Endodermal cell (in vitro differentiated cells): Measurements from ENCODE around the gene CRYAB. TPM values are rescaled to one million over a fixed set of nuclear protein-coding genes. Genes with fewer than 3 reads are reported as not detected.
A peak's percentile ranks its signal among the peaks of the same experiment; 100 is the strongest.

Source experiments
- DNase-seq: peaks from one replicate; pipeline ENCODE4 v3.0.0-alpha.2; 2017
- H3K27ac ChIP-seq: 2 replicates; pipeline ENCODE4 v1.5.1; 2013; ENCODE audit warnings: mild to moderate bottlenecking, low read depth, low read length, moderate library complexity
- H3K27me3 ChIP-seq: 2 replicates; pipeline ENCODE4 v1.6.1; 2013; ENCODE audit warnings: mild to moderate bottlenecking, low read length, moderate library complexity; ENCODE audit not compliant: insufficient read depth, control insufficient read depth, poor library complexity, severe bottlenecking
- H3K36me3 ChIP-seq: 2 replicates; pipeline ENCODE4 v1.7.0; 2013; ENCODE audit warnings: mild to moderate bottlenecking, low read length, moderate library complexity; ENCODE audit not compliant: control insufficient read depth, insufficient read depth
- H3K4me1 ChIP-seq: one replicate; pipeline ENCODE4 v1.7.0; 2013; ENCODE audit warnings: low read length; ENCODE audit not compliant: control insufficient read depth, insufficient read depth
- H3K4me3 ChIP-seq: 2 replicates; pipeline ENCODE4 v1.5.1; 2013; ENCODE audit warnings: mild to moderate bottlenecking, low read length, moderate library complexity
- H3K9ac ChIP-seq: 2 replicates; pipeline ENCODE4 v1.6.1; 2013; ENCODE audit warnings: mild to moderate bottlenecking, low read length, moderate library complexity; ENCODE audit not compliant: poor library complexity, severe bottlenecking; ENCODE audit errors: extremely low read depth
- H3K9me3 ChIP-seq: 2 replicates; pipeline ENCODE4 v1.6.1; 2013; ENCODE audit warnings: mild to moderate bottlenecking, low read length, moderate library complexity; ENCODE audit not compliant: control insufficient read depth
- H3K27ac Mint-ChIP-seq: 2 replicates; pipeline ENCODE4 v1.8.0; 2020; ENCODE audit warnings: mixed read lengths
- H3K27me3 Mint-ChIP-seq: 2 replicates; pipeline ENCODE4 v1.8.0; 2021; ENCODE audit warnings: mild to moderate bottlenecking, mixed read lengths; ENCODE audit not compliant: insufficient read depth
- H3K36me3 Mint-ChIP-seq: 2 replicates; pipeline ENCODE4 v1.8.0; 2020; ENCODE audit warnings: low read depth, mixed read lengths
- H3K4me1 Mint-ChIP-seq: 2 replicates; pipeline ENCODE4 v1.8.0; 2020; ENCODE audit warnings: mixed read lengths
- H3K4me3 Mint-ChIP-seq: 2 replicates; pipeline ENCODE4 v1.8.0; 2020; ENCODE audit warnings: mild to moderate bottlenecking, moderate library complexity, mixed read lengths
- H3K9me3 Mint-ChIP-seq: 2 replicates; pipeline ENCODE4 v1.8.0; 2020; ENCODE audit warnings: mild to moderate bottlenecking, mixed read lengths
- WGBS, 2 experiments: methylation state at CpG; one replicate each; pipeline versions ENCODE4 v1.1.5 to v1.1.7; 2013; ENCODE audit warnings: missing lambda C conversion rate in 2 of 2, mixed read lengths in 1 of 2; ENCODE audit not compliant: insufficient coverage in 1 of 2, insufficient read length in 1 of 2; 5-methylcytosine and 5-hydroxymethylcytosine counted together
- total RNA-seq, 2 donors: library from RNA; stranded (reverse); fragmentation: NEBNext Ultra II Directional in 1 of 2; extraction: Animal tissue kit (Norgen Biotek cat#: 25700) in 1 of 2; gene quantifications; 2 replicates in 1 of 2; 3 replicates in 1 of 2; pipeline ENCODE4 v1.2.1, GENCODE V29; 2021
- TF ChIP-seq, protein P1 (sequence below): fragments of 200-600 bp; sonication (generic); conservative IDR thresholded peaks from 2 replicates; pipeline ENCODE4 v1.5.0; 2021; ENCODE audit warnings: antibody characterized with exemption, mild to moderate bottlenecking

The CRYAB gene
- total RNA-seq, 2 donors from 2014 or later: 0.84 to 4.4 TPM

DNA sequence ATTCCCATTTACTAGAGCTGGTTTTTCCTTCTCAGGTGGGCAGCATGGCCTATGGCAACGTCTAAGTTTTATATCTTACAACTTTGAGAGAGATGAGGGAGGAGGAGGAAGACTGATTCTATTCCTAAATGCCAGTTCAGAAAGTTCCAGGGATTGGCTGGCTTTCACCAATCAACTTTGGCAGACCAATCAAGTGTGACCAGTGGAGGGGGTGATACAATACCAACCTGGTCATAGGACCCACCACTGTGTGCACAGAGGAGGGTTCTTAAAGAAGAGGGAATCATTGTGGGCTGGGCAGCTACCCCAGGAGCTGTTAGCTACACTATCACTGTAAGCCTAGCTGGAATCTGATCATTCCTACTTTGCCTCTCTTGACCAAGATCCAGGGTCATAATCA is 33.6 kb upstream of the CRYAB start:
- no peaks in the 10 kb centered on the region for H3K9me3 ChIP-seq
- Mint-ChIP-seq H3K4me1 (peaks cover 31% of the 10 kb centered on the region), H3K27ac (no peak overlapping the region), H3K36me3 (no peaks in the 10 kb centered on the region), H3K9me3 (no peaks in the 10 kb centered on the region), H3K27me3 (no peaks in the 10 kb centered on the region), H3K4me3 (no peak overlapping the region)
- no peaks in the 10 kb centered on the region for H3K4me1 ChIP-seq
- H3K27me3 ChIP-seq: no peaks in the 10 kb centered on the region
- H3K27ac ChIP-seq: no peak overlapping the region
- TF ChIP-seq, protein P1, sequence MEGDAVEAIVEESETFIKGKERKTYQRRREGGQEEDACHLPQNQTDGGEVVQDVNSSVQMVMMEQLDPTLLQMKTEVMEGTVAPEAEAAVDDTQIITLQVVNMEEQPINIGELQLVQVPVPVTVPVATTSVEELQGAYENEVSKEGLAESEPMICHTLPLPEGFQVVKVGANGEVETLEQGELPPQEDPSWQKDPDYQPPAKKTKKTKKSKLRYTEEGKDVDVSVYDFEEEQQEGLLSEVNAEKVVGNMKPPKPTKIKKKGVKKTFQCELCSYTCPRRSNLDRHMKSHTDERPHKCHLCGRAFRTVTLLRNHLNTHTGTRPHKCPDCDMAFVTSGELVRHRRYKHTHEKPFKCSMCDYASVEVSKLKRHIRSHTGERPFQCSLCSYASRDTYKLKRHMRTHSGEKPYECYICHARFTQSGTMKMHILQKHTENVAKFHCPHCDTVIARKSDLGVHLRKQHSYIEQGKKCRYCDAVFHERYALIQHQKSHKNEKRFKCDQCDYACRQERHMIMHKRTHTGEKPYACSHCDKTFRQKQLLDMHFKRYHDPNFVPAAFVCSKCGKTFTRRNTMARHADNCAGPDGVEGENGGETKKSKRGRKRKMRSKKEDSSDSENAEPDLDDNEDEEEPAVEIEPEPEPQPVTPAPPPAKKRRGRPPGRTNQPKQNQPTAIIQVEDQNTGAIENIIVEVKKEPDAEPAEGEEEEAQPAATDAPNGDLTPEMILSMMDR: no peak
- DNase-seq: no peak
- no peaks in the 10 kb centered on the region for H3K36me3 ChIP-seq
- WGBS, 2 experiments: 90% methylated on average over 1 of the region's 1 CpG; no CpG with 5 or more reads in 1 of the 2 experiments
- no peak overlapping the region for H3K4me3 ChIP-seq
- no peak overlapping the region for H3K9ac ChIP-seq

DNA sequence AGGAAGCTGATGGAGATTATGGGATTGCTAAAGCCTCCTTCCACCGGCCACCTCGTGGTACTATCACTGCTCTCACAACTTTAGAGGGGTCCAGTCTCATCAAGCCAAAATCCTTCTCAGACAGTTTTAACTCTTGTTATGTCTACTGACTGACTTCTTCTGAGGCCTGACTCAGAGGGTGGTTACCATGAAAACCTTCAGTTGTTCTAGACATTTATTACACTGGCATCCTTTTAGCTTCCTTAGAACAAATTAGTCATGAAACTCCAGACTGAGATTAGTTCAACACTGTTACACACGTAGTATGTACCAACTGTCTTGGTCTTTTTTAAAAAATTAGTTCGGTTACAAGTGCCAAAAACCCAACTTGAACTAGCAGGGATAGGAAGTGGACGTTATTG is 33.1 kb upstream of the CRYAB start:
- H3K27ac ChIP-seq: no peak overlapping the region
- no peak overlapping the region for H3K9ac ChIP-seq
- TF ChIP-seq, protein P1: no peak
- H3K9me3 Mint-ChIP-seq: no peaks in the 10 kb centered on the region
- H3K9me3 ChIP-seq: no peaks in the 10 kb centered on the region
- H3K27me3 ChIP-seq: no peaks in the 10 kb centered on the region
- H3K4me1 ChIP-seq: no peaks in the 10 kb centered on the region
- no peaks in the 10 kb centered on the region for H3K27me3 Mint-ChIP-seq
- H3K4me3 Mint-ChIP-seq: no peak overlapping the region
- H3K36me3 ChIP-seq: no peaks in the 10 kb centered on the region
- H3K27ac Mint-ChIP-seq: no peak overlapping the region
- no peak for DNase-seq
- 89 to 100% methylated on average over 3 to 5 of the region's 5 CpGs for WGBS, 2 experiments
- peaks cover 29% of the 10 kb centered on the region for H3K4me1 Mint-ChIP-seq
- no peak overlapping the region for H3K4me3 ChIP-seq
- no peaks in the 10 kb centered on the region for H3K36me3 Mint-ChIP-seq

DNA sequence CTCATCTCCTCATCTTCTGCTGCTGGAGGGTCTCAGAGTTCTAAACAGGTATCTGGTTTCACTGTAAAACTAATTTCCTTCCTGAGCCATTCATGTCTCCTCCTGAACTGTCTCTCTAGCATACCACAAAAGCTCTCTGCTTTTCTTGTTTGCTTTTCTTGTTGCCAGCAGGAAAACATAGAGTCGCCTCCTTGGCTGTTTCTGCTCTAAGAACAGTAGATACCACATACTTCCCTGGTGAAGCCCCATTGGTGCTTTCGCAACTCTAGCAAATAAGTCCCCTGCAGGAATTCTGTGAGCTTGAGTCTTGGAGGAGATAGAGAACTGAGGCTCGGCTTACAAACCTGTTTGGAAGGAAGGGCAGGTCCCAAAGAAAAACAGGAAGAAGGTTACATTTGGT is 32.6 kb upstream of the CRYAB start:
- 72 to 78% methylated on average over 3 of the region's 3 CpGs for WGBS, 2 experiments
- DNase-seq: peak; percentile 63
- Histone ChIP-seq H3K27ac (no peak overlapping the region), H3K4me3 (no peak overlapping the region), H3K9ac (no peak overlapping the region), H3K27me3 (no peaks in the 10 kb centered on the region), H3K9me3 (no peaks in the 10 kb centered on the region), H3K36me3 (no peaks in the 10 kb centered on the region), H3K4me1 (no peaks in the 10 kb centered on the region)
- no peaks in the 10 kb centered on the region for H3K36me3 Mint-ChIP-seq
- peak overlapping the region; percentile 41 for H3K27ac Mint-ChIP-seq
- no peaks in the 10 kb centered on the region for H3K9me3 Mint-ChIP-seq
- H3K4me3 Mint-ChIP-seq: no peak overlapping the region
- H3K27me3 Mint-ChIP-seq: no peaks in the 10 kb centered on the region
- peaks cover 26% of the 10 kb centered on the region for H3K4me1 Mint-ChIP-seq
- TF ChIP-seq, protein P1: no peak
